A673 (cell line): ENCODE results near the gene C1R. TPM values are rescaled to one million over a fixed set of nuclear protein-coding genes. Genes with fewer than 3 reads are reported as not detected.

ENCODE experiments used
- BruUV-seq: library from RNA; stranded (reverse); fragments of 400-500 nt; replicated peaks from 2 replicates; lab custom pipeline; 2021; lab: Mats Ljungman, UMichigan
- CTCF ChIA-PET: fragments of 300-600 bp; sonication (Branson Sonifier 250); formaldehyde crosslinking; loops from one replicate; lab custom pipeline; 2022; ENCODE audit warnings: antibody characterized with exemption; lab: Charles Lee
- POLR2A ChIA-PET: fragments of 300-600 bp; sonication (Branson Sonifier 250); formaldehyde crosslinking; loops from one replicate; lab custom pipeline; 2022; ENCODE audit warnings: antibody characterized with exemption; ENCODE audit not compliant: low non-redundant PET; lab: Charles Lee
- DNase-seq: peaks from one replicate; pipeline ENCODE4 v3.0.0-alpha.2; 2015; ENCODE audit warnings: low spot score
- H3K27ac ChIP-seq: fragments of 200-600 bp; sonication (generic); 2 replicates; pipeline ENCODE4 v1.5.1; 2016; ENCODE audit warnings: mixed run types, low read depth, mild to moderate bottlenecking, mixed read lengths, antibody characterized with exemption, low read length; ENCODE audit not compliant: poor library complexity, severe bottlenecking
- H3K27me3 ChIP-seq: fragments of 200-600 bp; sonication (generic); replicated peaks from 2 replicates; pipeline ENCODE4 v1.6.1; 2017; ENCODE audit warnings: mixed run types, low read depth, mild to moderate bottlenecking, mixed read lengths, antibody characterized with exemption, low read length; ENCODE audit not compliant: insufficient read depth, poor library complexity
- H3K36me3 ChIP-seq: fragments of 200-600 bp; sonication (generic); 2 replicates; pipeline ENCODE4 v1.6.1; 2016; ENCODE audit warnings: mixed run types, mild to moderate bottlenecking, mixed read lengths, antibody characterized with exemption, low read length; ENCODE audit not compliant: insufficient read depth, poor library complexity, severe bottlenecking
- H3K4me1 ChIP-seq: fragments of 200-600 bp; sonication (generic); 2 replicates; pipeline ENCODE4 v1.6.1; 2017; ENCODE audit warnings: mixed run types, mild to moderate bottlenecking, mixed read lengths, antibody characterized with exemption, low read length; ENCODE audit not compliant: insufficient read depth, poor library complexity, severe bottlenecking
- H3K4me3 ChIP-seq: fragments of 200-600 bp; sonication (generic); 2 replicates; pipeline ENCODE4 v1.5.1; 2016; ENCODE audit warnings: low read depth, mixed run types, mild to moderate bottlenecking, mixed read lengths, low read length; ENCODE audit not compliant: poor library complexity, severe bottlenecking
- H3K9me3 ChIP-seq: fragments of 200-600 bp; sonication (generic); 2 replicates; pipeline ENCODE4 v1.6.1; 2016; ENCODE audit warnings: mixed run types, low read depth, mild to moderate bottlenecking, mixed read lengths, antibody characterized with exemption, low read length; ENCODE audit not compliant: poor library complexity, severe bottlenecking
- EZH2 ChIP-seq: fragments of 200-600 bp; sonication (generic); IDR thresholded peaks from 2 replicates; pipeline ENCODE4 v1.6.1; 2017; ENCODE audit warnings: borderline replicate concordance, low read depth, mild to moderate bottlenecking, mixed read lengths, antibody characterized with exemption, low read length; ENCODE audit not compliant: poor library complexity, severe bottlenecking
- intact Hi-C: fragments of 100-400 bp; cut with micrococcal nuclease; formaldehyde crosslinking; loops from one replicate; pipeline ENCODE4 v1.10.0; 2022; ENCODE audit not compliant: unreplicated experiment
- total RNA-seq: library from RNA; stranded (reverse); gene quantifications from 2 replicates; pipeline ENCODE4 v1.2.3, GENCODE V29; 2021
- TF ChIP-seq, protein P1 (sequence below): fragments of 300-800, 200-600 bp; sonication (generic); conservative IDR thresholded peaks from 2 replicates; pipeline ENCODE4 v1.5.1; 2017; ENCODE audit warnings: low read depth, mild to moderate bottlenecking, antibody characterized with exemption, low read length, moderate library complexity, mixed read lengths

The C1R gene
- total RNA-seq, 1 experiment from 2014 or later: 10.9 TPM

GRCh38 chr12:7096006-7096932 is 4.0 kb upstream of the C1R start:
- no peaks in the 10 kb centered on the region for H3K4me1 ChIP-seq
- H3K27me3 ChIP-seq: no peaks in the 10 kb centered on the region
- H3K4me3 ChIP-seq: no peak overlapping the region
- TF ChIP-seq, protein P1, sequence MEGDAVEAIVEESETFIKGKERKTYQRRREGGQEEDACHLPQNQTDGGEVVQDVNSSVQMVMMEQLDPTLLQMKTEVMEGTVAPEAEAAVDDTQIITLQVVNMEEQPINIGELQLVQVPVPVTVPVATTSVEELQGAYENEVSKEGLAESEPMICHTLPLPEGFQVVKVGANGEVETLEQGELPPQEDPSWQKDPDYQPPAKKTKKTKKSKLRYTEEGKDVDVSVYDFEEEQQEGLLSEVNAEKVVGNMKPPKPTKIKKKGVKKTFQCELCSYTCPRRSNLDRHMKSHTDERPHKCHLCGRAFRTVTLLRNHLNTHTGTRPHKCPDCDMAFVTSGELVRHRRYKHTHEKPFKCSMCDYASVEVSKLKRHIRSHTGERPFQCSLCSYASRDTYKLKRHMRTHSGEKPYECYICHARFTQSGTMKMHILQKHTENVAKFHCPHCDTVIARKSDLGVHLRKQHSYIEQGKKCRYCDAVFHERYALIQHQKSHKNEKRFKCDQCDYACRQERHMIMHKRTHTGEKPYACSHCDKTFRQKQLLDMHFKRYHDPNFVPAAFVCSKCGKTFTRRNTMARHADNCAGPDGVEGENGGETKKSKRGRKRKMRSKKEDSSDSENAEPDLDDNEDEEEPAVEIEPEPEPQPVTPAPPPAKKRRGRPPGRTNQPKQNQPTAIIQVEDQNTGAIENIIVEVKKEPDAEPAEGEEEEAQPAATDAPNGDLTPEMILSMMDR: no peak
- TF ChIP-seq EZH2: no peak
- CTCF ChIA-PET: no interaction called here
- no peaks in the 10 kb centered on the region for H3K9me3 ChIP-seq
- POLR2A ChIA-PET: no interaction called here
- H3K27ac ChIP-seq: no peak overlapping the region
- BruUV-seq: no TSS peak
- intact Hi-C loops: no loop called here
- no peak for DNase-seq
- H3K36me3 ChIP-seq: no peaks in the 10 kb centered on the region

DNA sequence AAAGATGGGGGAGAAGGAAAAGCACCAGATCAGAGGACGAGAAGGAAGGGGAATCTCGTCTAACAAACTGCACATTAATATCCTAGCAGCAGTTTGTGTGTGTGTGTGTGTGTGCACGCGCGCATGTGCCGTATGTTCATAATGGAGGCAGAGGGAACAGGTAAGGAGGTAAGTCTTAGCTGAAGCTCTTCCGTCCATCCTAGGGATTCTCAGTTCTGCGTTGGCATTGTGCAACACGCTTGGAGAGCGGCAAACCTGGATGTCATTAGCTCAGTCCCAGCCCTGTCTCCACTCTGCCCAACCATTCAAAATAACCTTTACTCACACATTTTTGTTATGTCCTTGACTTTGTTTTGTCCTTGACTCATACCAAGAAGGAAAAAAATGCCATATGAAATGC is 1.6 kb upstream of the C1R start:
- ChIA-PET CTCF (no interaction called here), POLR2A (no interaction called here)
- no peak for DNase-seq
- BruUV-seq: no TSS peak
- TF ChIP-seq, protein P1: no peak
- TF ChIP-seq EZH2: no peak
- intact Hi-C loops: loop anchor here (5.0 kb wide), 1 partner anchor 172 kb away; no protein-coding TSS in a partner anchor
- H3K9me3 ChIP-seq: no peaks in the 10 kb centered on the region
- H3K36me3 ChIP-seq: no peaks in the 10 kb centered on the region
- no peaks in the 10 kb centered on the region for H3K27me3 ChIP-seq
- H3K27ac ChIP-seq: no peak overlapping the region
- H3K4me3 ChIP-seq: no peak overlapping the region
- H3K4me1 ChIP-seq: peaks cover 8% of the 10 kb centered on the region

DNA sequence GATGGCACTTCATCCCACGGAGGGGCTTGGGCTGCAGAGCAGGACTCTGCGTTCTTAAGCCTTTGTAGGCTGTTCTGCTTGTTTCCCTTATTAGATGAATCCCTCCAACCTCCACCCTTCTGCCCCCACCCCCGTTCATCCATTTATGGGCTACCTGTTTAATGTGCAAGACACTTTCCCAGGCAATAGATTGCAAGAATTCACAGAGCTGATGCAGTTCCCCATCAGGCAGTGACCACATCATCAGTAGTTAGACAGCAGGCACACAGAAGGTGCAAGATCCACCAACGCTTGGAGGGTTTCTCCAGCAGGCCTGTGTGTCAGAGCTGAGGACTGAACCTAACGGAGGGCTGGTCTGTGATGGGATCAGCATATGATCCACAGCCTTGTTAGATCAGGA is 1.2 kb upstream of the C1R start:
- no peak for TF ChIP-seq EZH2
- TF ChIP-seq, protein P1: no peak
- BruUV-seq: no TSS peak
- ChIA-PET POLR2A (no interaction called here), CTCF (no interaction called here)
- H3K4me3 ChIP-seq: no peak overlapping the region
- no peaks in the 10 kb centered on the region for H3K9me3 ChIP-seq
- H3K36me3 ChIP-seq: no peaks in the 10 kb centered on the region
- intact Hi-C loops: loop anchor here (5.0 kb wide), 1 partner anchor 171 kb away; no protein-coding TSS in a partner anchor
- DNase-seq: no peak
- H3K4me1 ChIP-seq: peaks cover 8% of the 10 kb centered on the region
- H3K27ac ChIP-seq: no peak overlapping the region
- no peaks in the 10 kb centered on the region for H3K27me3 ChIP-seq
